SU-DHL-6 (cell line): ENCODE data around the gene SLC34A3.

Experiments used
- H2AFZ ChIP-seq: fragments of 200-600 bp; sonication (generic); 2 replicates; pipeline ENCODE4 v1.6.1; 2014; ENCODE audit warnings: low read depth, mild to moderate bottlenecking, moderate library complexity, mixed read lengths, antibody characterized with exemption, low read length; ENCODE audit not compliant: severe bottlenecking
- H3F3A ChIP-seq: fragments of 200-600 bp; shearing (Covaris generic); 2 replicates; pipeline ENCODE4 v1.6.0; 2016; ENCODE audit warnings: antibody characterized with exemption, mild to moderate bottlenecking; ENCODE audit not compliant: insufficient read depth
- H3K27ac ChIP-seq: fragments of 200-600 bp; sonication (generic); 2 replicates; pipeline ENCODE4 v1.5.1; 2016; ENCODE audit warnings: low read depth, mild to moderate bottlenecking, low read length, moderate library complexity, mixed read lengths
- H3K27me3 ChIP-seq: fragments of 200-600 bp; sonication (generic), shearing (Covaris generic); 2 replicates; pipeline ENCODE4 v1.6.0; 2014; ENCODE audit warnings: mild to moderate bottlenecking, low read length
- H3K36me3 ChIP-seq: fragments of 200-600 bp; sonication (generic); 2 replicates; pipeline ENCODE4 v1.6.1; 2014; ENCODE audit warnings: mild to moderate bottlenecking, low read length, mixed read lengths
- H3K4me2 ChIP-seq: fragments of 300-600, 200-600 bp; shearing (Covaris generic), sonication (generic); 2 replicates; pipeline ENCODE4 v1.6.0; 2014; ENCODE audit warnings: low read length, low read depth, mild to moderate bottlenecking; ENCODE audit not compliant: poor library complexity, severe bottlenecking
- H3K4me3 ChIP-seq: fragments of 200-600 bp; sonication (generic); 2 replicates; pipeline ENCODE4 v1.5.1; 2014; ENCODE audit warnings: antibody characterized with exemption, low read length, mild to moderate bottlenecking, mixed read lengths; ENCODE audit not compliant: insufficient read depth, poor library complexity, severe bottlenecking
- H3K79me2 ChIP-seq: fragments of 200-600 bp; sonication (generic); 2 replicates; pipeline ENCODE4 v1.6.1; 2014; ENCODE audit warnings: mild to moderate bottlenecking, low read length, moderate library complexity; ENCODE audit not compliant: insufficient read depth
- H3K9ac ChIP-seq: fragments of 200-600 bp; sonication (generic); 2 replicates; pipeline ENCODE4 v1.7.0; 2014; ENCODE audit warnings: mild to moderate bottlenecking, low read length
- H3K9me2 ChIP-seq: fragments of 200-600 bp; sonication (generic); replicated peaks from 2 replicates; pipeline ENCODE4 v1.6.1; 2014; ENCODE audit warnings: low read length; ENCODE audit not compliant: insufficient read depth
- H3K9me3 ChIP-seq: fragments of 200-600 bp; sonication (generic); 2 replicates; pipeline ENCODE4 v1.6.1; 2014; ENCODE audit warnings: low read length, mixed read lengths; ENCODE audit not compliant: insufficient read depth
- H4K20me1 ChIP-seq: fragments of 200-600 bp; sonication (generic); 2 replicates; pipeline ENCODE4 v1.6.1; 2014; ENCODE audit warnings: low read depth, mild to moderate bottlenecking, antibody characterized with exemption, low read length, moderate library complexity, mixed read lengths
- EZH2phosphoT487 ChIP-seq: fragments of 200-600 bp; sonication (generic), shearing (Covaris generic); conservative IDR thresholded peaks from 2 replicates; pipeline ENCODE4 v1.6.1; 2018; ENCODE audit warnings: mild to moderate bottlenecking, antibody characterized with exemption, low read length, moderate library complexity, mixed read lengths
- TF ChIP-seq, protein P1 (sequence below): fragments of 200-600 bp; sonication (generic); IDR thresholded peaks from one replicate; pipeline ENCODE4 v1.5.1; 2017; ENCODE audit warnings: antibody characterized with exemption, mild to moderate bottlenecking, low read length, moderate library complexity; ENCODE audit not compliant: insufficient read depth, poor library complexity, severe bottlenecking

SLC34A3 gene

DNA sequence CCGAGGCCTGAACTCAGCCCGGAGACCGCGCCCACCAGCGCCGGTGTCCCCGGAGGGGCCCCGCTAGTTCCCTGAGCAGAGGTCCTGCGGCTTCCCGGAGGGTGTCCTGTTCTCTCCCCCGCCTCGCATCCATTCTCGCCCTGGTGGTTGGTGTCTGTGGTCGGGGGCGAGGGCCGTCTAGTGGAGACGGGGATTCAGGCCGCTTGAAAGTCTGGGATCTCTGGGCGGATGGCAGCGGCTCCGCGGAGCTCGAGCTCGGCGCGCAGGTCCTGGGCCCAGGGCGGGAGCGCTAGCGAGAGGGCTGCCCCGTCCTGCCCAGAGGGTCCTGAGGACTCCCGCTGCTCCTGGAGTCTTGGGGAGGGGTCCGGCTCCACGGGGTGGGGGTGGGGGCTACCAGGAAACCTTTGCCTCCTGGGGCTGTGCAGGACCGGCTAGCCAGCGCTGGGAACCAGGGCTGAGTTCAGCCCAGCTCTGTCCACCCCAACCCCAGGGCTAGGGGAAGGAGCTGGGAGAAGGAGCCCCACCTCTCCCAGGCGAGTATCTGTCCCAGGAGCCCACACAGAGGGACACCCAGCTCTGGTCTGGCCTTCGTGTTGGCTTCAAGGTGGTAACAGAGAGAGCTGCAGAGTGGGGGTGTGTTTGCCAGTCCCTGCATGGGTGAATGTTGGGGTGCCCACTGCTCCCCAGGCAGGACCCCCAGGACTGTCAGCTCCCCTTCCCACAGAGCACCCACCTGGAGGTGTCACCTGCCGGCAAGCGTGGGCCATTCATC lies 50.8 kb downstream of the SLC34A3 start:
- H3K27ac ChIP-seq, result no peak overlapping the region
- no peak overlapping the region for H3K4me2 ChIP-seq
- no peak overlapping the region for H3K4me3 ChIP-seq

More for the DNA sequence above, 50.8 kb downstream of the SLC34A3 start:
- H4K20me1 ChIP-seq, result no peaks in the 10 kb centered on the region
- no peaks in the 10 kb centered on the region for H3K27me3 ChIP-seq
- no peaks in the 10 kb centered on the region for H3K9me2 ChIP-seq
- H3K79me2 ChIP-seq, result no peaks in the 10 kb centered on the region
- H3F3A ChIP-seq, result peaks cover 14% of the 10 kb centered on the region
- TF ChIP-seq, protein P1, sequence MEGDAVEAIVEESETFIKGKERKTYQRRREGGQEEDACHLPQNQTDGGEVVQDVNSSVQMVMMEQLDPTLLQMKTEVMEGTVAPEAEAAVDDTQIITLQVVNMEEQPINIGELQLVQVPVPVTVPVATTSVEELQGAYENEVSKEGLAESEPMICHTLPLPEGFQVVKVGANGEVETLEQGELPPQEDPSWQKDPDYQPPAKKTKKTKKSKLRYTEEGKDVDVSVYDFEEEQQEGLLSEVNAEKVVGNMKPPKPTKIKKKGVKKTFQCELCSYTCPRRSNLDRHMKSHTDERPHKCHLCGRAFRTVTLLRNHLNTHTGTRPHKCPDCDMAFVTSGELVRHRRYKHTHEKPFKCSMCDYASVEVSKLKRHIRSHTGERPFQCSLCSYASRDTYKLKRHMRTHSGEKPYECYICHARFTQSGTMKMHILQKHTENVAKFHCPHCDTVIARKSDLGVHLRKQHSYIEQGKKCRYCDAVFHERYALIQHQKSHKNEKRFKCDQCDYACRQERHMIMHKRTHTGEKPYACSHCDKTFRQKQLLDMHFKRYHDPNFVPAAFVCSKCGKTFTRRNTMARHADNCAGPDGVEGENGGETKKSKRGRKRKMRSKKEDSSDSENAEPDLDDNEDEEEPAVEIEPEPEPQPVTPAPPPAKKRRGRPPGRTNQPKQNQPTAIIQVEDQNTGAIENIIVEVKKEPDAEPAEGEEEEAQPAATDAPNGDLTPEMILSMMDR, result no peak
- TF ChIP-seq EZH2phosphoT487, result no peak
- no peak overlapping the region for H3K9ac ChIP-seq
- H3K9me3 ChIP-seq, result no peaks in the 10 kb centered on the region
- H3K36me3 ChIP-seq, result no peaks in the 10 kb centered on the region
- H2AFZ ChIP-seq, result no peak overlapping the region
